CD14-positive monocyte (primary cell): ENCODE results near the gene CEP85L. TPM values are rescaled to one million over a fixed set of nuclear protein-coding genes. Genes with fewer than 3 reads are reported as not detected.

Experiments
- DNase-seq, 3 donors: peaks; one replicate each; pipeline ENCODE4 v3.0.0-alpha.2; 2011 to 2022
- H2AFZ ChIP-seq: 2 replicates; pipeline ENCODE4 v1.6.0; 2012; ENCODE audit warnings: mild to moderate bottlenecking, low read depth, low read length, inconsistent platforms; ENCODE audit not compliant: insufficient read depth, poor library complexity, severe bottlenecking
- H3K27ac ChIP-seq, 2 donors: 1 replicate in 1 of 2; 2 replicates in 1 of 2; pipeline ENCODE4 v1.5.1; 2012 to 2013; ENCODE audit warnings: low read length in 2 of 2, control low read depth in 1 of 2, inconsistent platforms in 1 of 2, low read depth in 1 of 2, mild to moderate bottlenecking in 1 of 2
- H3K27me3 ChIP-seq, 2 donors: one replicate each; pipeline versions ENCODE4 v1.6.0 to v1.6.1; 2011 to 2013; ENCODE audit warnings: low read length in 2 of 2; ENCODE audit not compliant: control insufficient read depth in 2 of 2, insufficient read depth in 2 of 2
- H3K36me3 ChIP-seq, 2 donors: replicated peaks in 1 of 2; 1 replicate in 1 of 2; 2 replicates in 1 of 2; pipeline versions ENCODE4 v1.5.1 to v1.6.1; 2012 to 2013; ENCODE audit warnings: low read length in 2 of 2, control low read depth in 1 of 2, inconsistent platforms in 1 of 2, mild to moderate bottlenecking in 1 of 2; ENCODE audit not compliant: insufficient read depth in 2 of 2, control insufficient read depth in 1 of 2
- H3K4me1 ChIP-seq, 2 donors: 1 replicate in 1 of 2; 2 replicates in 1 of 2; pipeline versions ENCODE4 v1.5.1 to v1.6.1; 2012 to 2013; ENCODE audit warnings: low read length in 2 of 2, control low read depth in 1 of 2, inconsistent platforms in 1 of 2, mild to moderate bottlenecking in 1 of 2, moderate library complexity in 1 of 2; ENCODE audit not compliant: insufficient read depth in 2 of 2, control insufficient read depth in 1 of 2
- H3K4me2 ChIP-seq: replicated peaks from 2 replicates; pipeline ENCODE3; 2012; ENCODE audit warnings: low read length, moderate library complexity, mild to moderate bottlenecking; ENCODE audit not compliant: poor library complexity, severe bottlenecking; ENCODE audit errors: extremely low read depth
- H3K4me3 ChIP-seq, 3 experiments: fragments of 200-600 bp in 1 of 3; sonication (generic) in 1 of 3; replicated peaks in 1 of 3; 1 replicate in 2 of 3; 2 replicates in 1 of 3; pipeline ENCODE4 v1.5.1; 2011 to 2013; ENCODE audit warnings: low read length in 3 of 3, mild to moderate bottlenecking in 3 of 3, control low read depth in 2 of 3, low read depth in 2 of 3, inconsistent platforms in 1 of 3, moderate library complexity in 1 of 3
- H3K79me2 ChIP-seq: 2 replicates; pipeline ENCODE4 v1.6.0; 2012; ENCODE audit warnings: mild to moderate bottlenecking, control low read depth, inconsistent platforms, low read length, moderate library complexity; ENCODE audit not compliant: insufficient read depth
- H3K9ac ChIP-seq: 2 replicates; pipeline ENCODE4 v1.6.0; 2017; ENCODE audit warnings: low read length, mild to moderate bottlenecking; ENCODE audit not compliant: insufficient read depth, poor library complexity, severe bottlenecking
- H3K9me3 ChIP-seq, 2 donors: replicated peaks in 1 of 2; 1 replicate in 1 of 2; 2 replicates in 1 of 2; pipeline versions ENCODE4 v1.5.1 to v1.6.1; 2012 to 2013; ENCODE audit warnings: low read length in 2 of 2, control low read depth in 1 of 2; ENCODE audit not compliant: control insufficient read depth in 1 of 2, insufficient read depth in 1 of 2
- H4K20me1 ChIP-seq: 2 replicates; pipeline ENCODE4 v1.6.0; 2012; ENCODE audit warnings: mild to moderate bottlenecking, low read length, control low read depth, moderate library complexity; ENCODE audit not compliant: insufficient read depth
- H3K27ac Mint-ChIP-seq, 7 donors: one replicate each; pipeline ENCODE4 v1.8.0; 2020; ENCODE audit warnings: mild to moderate bottlenecking in 7 of 7, mixed read lengths in 7 of 7, moderate library complexity in 6 of 7, inconsistent platforms in 2 of 7
- H3K27me3 Mint-ChIP-seq, 3 donors: one replicate each; pipeline ENCODE4 v1.8.0; 2021 to 2022; ENCODE audit warnings: low read depth in 3 of 3, mild to moderate bottlenecking in 3 of 3, mixed read lengths in 3 of 3, moderate library complexity in 3 of 3, inconsistent platforms in 1 of 3
- H3K36me3 Mint-ChIP-seq, 2 donors: one replicate each; pipeline ENCODE4 v1.8.0; 2020; ENCODE audit warnings: mixed read lengths in 2 of 2, inconsistent platforms in 1 of 2, mild to moderate bottlenecking in 1 of 2
- H3K4me1 Mint-ChIP-seq: one replicate; pipeline ENCODE4 v1.8.0; 2020; ENCODE audit warnings: mild to moderate bottlenecking, mixed read lengths
- H3K4me3 Mint-ChIP-seq, 2 donors: one replicate each; pipeline ENCODE4 v1.8.0; 2020; ENCODE audit warnings: mild to moderate bottlenecking in 2 of 2, mixed read lengths in 2 of 2, moderate library complexity in 1 of 2
- H3K9me3 Mint-ChIP-seq, 7 donors: one replicate each; pipeline ENCODE4 v1.8.0; 2020 to 2022; ENCODE audit warnings: mixed read lengths in 7 of 7, mild to moderate bottlenecking in 6 of 7, moderate library complexity in 6 of 7, inconsistent platforms in 2 of 7
- WGBS: methylation state at CpG from one replicate; pipeline ENCODE4 v1.1.5; 2013; ENCODE audit warnings: missing lambda C conversion rate; ENCODE audit not compliant: insufficient coverage; 5-methylcytosine and 5-hydroxymethylcytosine counted together
- intact Hi-C, 2 donors: fragments of 100-400 bp; cut with micrococcal nuclease; formaldehyde crosslinking; loops; one replicate each; pipeline versions ENCODE4 v1.15.0 to v1.15.1; 2023
- polyA plus RNA-seq, 3 donors: library from polyadenylated mRNA; depleted of rRNA in 1 of 3; unstranded in 2 of 3; stranded (reverse) in 1 of 3; fragments of 300-500 nt in 2 of 3; fragments of >200 nt in 1 of 3; fragmentation: Illumina TruSeq in 2 of 3; gene quantifications; 1 replicate in 2 of 3; 2 replicates in 1 of 3; pipeline ENCODE4 v1.2.3, GENCODE V29; 2012 to 2021
- TF ChIP-seq, protein P1 (sequence below): fragments of 200-600 bp; IDR thresholded peaks from one replicate; pipeline ENCODE4 v1.8.0; 2022; ENCODE audit warnings: antibody characterized with exemption, mild to moderate bottlenecking

Gene CEP85L
- polyA plus RNA-seq, 3 donors: 14.9 to 38.3 (median 19.6) TPM

DNA sequence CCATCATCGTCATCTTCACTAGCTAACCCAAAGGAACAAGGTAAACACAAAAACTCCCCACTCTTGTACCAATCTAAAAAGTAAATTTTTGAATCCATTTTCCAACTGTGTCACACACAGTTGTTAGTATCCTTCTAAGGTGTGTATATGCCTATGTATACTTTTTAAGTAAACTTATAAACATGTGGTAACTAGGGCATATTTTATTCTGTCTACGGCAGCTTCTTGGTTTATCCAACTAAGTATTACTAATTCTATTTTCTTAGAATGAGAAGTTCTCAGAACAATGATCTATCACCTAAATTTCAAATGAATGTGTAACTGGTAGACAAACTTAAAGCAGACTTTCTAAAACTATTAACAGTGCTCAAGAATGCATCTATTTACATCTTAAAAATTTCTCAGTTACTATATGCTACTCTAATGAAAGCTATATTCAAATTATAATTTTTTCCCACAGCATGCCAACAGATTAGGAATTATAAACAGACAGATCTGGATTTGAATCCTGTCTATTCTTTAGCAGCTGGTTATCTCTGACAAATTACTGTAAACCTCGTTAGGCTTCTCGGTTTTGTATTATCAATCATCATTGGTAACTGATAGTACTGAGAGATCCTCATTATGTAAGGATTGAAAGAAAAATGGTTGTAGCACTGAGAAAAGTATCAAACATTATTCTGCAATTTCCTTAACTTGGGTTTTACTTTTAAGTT lies 105.1 kb downstream of the CEP85L start:
- Histone ChIP-seq H3K79me2 (no peaks in the 10 kb centered on the region), H3K4me2 (no peak overlapping the region), H3K27me3 (no peaks in the 10 kb centered on the region), H3K9me3 (no peaks in the 10 kb centered on the region), H3K36me3 (no peaks in the 10 kb centered on the region), H2AFZ (no peak overlapping the region), H4K20me1 (peaks cover 92% of the 10 kb centered on the region), H3K4me3 (no peak overlapping the region), H3K9ac (no peak overlapping the region), H3K4me1 (no peaks in the 10 kb centered on the region), H3K27ac (no peak overlapping the region)
- Mint-ChIP-seq H3K9me3 (peaks cover 0 to 2% (median 0%) of the 10 kb centered on the region in 7 donors), H3K27me3 (no peaks in the 10 kb centered on the region), H3K27ac (no peak overlapping the region), H3K36me3 (peaks cover 6 to 12% of the 10 kb centered on the region in 2 donors), H3K4me1 (peaks cover 3% of the 10 kb centered on the region), H3K4me3 (no peak overlapping the region)
- no peak for DNase-seq
- no CpG with 5 or more reads among the region's 4 CpGs for WGBS
- intact Hi-C loops: no loop called here
- TF ChIP-seq, protein P1, sequence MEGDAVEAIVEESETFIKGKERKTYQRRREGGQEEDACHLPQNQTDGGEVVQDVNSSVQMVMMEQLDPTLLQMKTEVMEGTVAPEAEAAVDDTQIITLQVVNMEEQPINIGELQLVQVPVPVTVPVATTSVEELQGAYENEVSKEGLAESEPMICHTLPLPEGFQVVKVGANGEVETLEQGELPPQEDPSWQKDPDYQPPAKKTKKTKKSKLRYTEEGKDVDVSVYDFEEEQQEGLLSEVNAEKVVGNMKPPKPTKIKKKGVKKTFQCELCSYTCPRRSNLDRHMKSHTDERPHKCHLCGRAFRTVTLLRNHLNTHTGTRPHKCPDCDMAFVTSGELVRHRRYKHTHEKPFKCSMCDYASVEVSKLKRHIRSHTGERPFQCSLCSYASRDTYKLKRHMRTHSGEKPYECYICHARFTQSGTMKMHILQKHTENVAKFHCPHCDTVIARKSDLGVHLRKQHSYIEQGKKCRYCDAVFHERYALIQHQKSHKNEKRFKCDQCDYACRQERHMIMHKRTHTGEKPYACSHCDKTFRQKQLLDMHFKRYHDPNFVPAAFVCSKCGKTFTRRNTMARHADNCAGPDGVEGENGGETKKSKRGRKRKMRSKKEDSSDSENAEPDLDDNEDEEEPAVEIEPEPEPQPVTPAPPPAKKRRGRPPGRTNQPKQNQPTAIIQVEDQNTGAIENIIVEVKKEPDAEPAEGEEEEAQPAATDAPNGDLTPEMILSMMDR: no peak

DNA sequence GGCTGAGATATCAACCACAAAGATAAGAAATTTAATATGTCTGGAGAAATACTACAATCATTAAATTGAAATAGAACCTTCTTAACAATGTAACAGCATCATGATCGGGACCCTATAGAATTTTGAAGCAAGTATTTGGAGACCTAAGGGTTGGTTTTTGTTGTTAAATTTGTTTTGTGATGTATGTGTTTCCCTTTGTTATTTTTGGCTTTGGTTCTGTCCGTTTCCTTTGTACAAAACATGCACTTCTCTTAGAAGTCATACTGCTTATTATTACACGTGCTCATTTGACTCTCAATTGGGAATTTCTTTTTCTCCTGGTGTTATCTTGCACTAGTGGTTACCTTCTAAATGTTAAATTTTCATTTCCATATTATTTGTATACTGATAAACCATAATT lies 107.3 kb downstream of the CEP85L start:
- H3K36me3 ChIP-seq: no peaks in the 10 kb centered on the region
- H3K27ac ChIP-seq: no peak overlapping the region
- H3K4me2 ChIP-seq: no peak overlapping the region
- H3K4me1 ChIP-seq: no peaks in the 10 kb centered on the region
- no peaks in the 10 kb centered on the region for H3K4me1 Mint-ChIP-seq
- H3K27me3 Mint-ChIP-seq: no peaks in the 10 kb centered on the region
- H3K9me3 Mint-ChIP-seq: peaks cover 0 to 2% (median 0%) of the 10 kb centered on the region in 7 donors
- H3K79me2 ChIP-seq: no peaks in the 10 kb centered on the region
- no peaks in the 10 kb centered on the region for H3K9me3 ChIP-seq
- intact Hi-C loops: no loop called here
- no CpG with 5 or more reads among the region's 3 CpGs for WGBS
- TF ChIP-seq, protein P1: no peak
- no peak overlapping the region for H3K4me3 ChIP-seq
- H3K27ac Mint-ChIP-seq: no peak overlapping the region
- H3K36me3 Mint-ChIP-seq: peaks cover 5 to 9% of the 10 kb centered on the region in 2 donors
- no peak overlapping the region for H2AFZ ChIP-seq
- H3K9ac ChIP-seq: no peak overlapping the region
- H4K20me1 ChIP-seq: peaks cover 95% of the 10 kb centered on the region
- no peak overlapping the region for H3K4me3 Mint-ChIP-seq
- no peaks in the 10 kb centered on the region for H3K27me3 ChIP-seq
- DNase-seq: no peak
